Lower leg skin (tissue), 3 donors: ENCODE results near the gene PLEKHM1.
"Not testable (repeated sequence)": the region's sequence is repeated elsewhere in the genome, so short reads cannot be mapped to it uniquely, and the experiment has no call there.

Experiments used
- CTCF ChIP-seq, 3 donors: fragments of 450-650 bp; IDR thresholded peaks; one replicate each; pipeline ENCODE4 v1.5.1; 2016; ENCODE audit warnings: antibody characterized with exemption in 3 of 3, mild to moderate bottlenecking in 3 of 3, moderate library complexity in 2 of 3
- POLR2A ChIP-seq, 2 donors: fragments of 450-650 bp; IDR thresholded peaks; one replicate each; pipeline ENCODE4 v1.6.1; 2016 to 2017; ENCODE audit warnings: antibody characterized with exemption in 2 of 2, mild to moderate bottlenecking in 1 of 2, moderate library complexity in 1 of 2

DNA sequence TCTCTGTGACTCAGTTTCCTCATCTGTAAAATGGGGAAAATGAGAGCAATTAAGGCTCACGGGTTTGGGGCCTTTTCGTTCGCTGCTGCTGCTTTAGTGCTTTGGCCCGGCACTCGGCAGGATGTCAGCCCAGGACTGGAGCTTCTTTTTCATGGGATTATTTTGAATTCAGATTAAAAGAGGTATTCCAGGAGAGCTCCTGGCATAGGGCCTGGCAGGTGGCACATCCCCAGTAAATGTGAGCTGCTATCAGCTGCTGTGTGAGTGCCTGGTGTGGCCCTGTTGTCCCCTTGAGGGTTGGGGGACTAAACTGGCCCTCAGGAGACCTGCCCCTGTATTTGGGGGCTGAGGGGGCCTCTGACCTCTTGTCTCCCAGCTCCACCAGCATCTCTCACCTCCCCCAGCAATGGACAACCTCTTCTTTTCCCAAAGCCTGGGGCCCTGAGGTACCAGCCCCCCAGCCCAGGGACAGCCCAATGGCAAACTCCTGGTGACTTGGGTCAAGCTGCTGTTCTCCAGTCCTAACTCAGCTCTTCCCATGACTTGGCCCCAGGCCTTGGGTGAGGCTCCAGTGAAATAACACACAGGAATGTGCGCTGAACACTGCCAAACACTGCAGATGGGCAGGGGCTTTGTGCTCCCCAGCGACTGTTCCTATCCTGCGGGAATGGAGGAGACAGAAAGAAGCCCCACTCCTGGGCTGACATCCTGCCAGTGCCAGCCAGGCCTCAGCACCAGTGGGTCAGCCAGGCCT is 43.5 kb downstream of the PLEKHM1 start:
- not testable (repeated sequence) for TF ChIP-seq CTCF, POLR2A (IDR thresholded peaks at IDR 0.05)
